DMS53 (cell line): ENCODE measurements around the gene ING5.
A peak's percentile ranks its signal among the peaks of the same experiment; 100 is the strongest.
"Not testable (repeated sequence)": the region's sequence is repeated elsewhere in the genome, so short reads cannot be mapped to it uniquely, and the experiment has no call there.

Experiments used
- DNase-seq: peaks from one replicate; lab custom pipeline; 2025; lab: John Stamatoyannopoulos, UW

Gene ING5

DNA sequence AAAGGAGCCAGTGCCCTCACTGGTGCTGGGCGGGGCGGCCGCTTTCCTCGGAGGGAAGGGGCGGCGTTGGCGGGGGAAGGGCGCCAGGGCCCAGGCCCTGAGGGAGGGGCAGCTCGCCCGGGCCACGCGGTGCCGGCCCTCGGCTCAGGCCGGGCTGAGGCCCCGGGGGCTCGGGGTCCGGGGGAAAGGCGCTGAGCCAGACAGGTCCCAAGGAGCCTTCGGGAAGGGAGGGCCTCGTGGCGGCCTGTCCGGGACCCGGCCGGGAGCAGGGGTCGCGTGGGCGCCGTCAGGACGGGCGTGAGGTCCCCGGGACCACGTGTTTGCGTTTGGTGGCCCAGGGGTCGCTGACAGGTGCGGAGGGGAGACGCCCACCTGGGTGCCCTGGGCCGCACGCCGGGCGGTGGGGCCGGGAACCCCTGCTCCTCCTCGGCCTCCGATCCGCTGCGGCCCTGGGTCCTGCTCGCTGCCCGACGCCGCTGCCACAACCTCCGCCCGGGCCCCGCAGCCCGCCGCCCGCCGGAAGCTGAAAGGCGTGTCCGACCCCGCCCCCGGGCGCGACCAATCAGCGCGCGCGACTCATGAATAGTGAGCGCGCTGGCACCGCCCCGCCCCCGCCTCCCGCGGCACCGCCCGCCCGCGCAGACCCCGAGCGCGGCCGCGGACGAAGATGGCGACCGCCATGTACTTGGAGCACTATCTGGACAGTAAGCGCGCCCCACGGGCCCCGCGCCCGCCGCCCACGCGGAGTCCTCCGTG, at the start of gene ING5:
Gene ING5, plus strand, starts transcription at position 641 of the 756 bp plus-strand sequence. Its CDS starts 27 bp downstream, at position 668.
- peak; percentile 95 for DNase-seq

- DNase-seq, result no peak
Observed at GRCh38 chr2:241652142-241652541, 49.7 kb upstream of the ING5 start.

- DNase-seq, result no peak
Observed at GRCh38 chr2:241652722-241653121, 49.1 kb upstream of the ING5 start.

DNA sequence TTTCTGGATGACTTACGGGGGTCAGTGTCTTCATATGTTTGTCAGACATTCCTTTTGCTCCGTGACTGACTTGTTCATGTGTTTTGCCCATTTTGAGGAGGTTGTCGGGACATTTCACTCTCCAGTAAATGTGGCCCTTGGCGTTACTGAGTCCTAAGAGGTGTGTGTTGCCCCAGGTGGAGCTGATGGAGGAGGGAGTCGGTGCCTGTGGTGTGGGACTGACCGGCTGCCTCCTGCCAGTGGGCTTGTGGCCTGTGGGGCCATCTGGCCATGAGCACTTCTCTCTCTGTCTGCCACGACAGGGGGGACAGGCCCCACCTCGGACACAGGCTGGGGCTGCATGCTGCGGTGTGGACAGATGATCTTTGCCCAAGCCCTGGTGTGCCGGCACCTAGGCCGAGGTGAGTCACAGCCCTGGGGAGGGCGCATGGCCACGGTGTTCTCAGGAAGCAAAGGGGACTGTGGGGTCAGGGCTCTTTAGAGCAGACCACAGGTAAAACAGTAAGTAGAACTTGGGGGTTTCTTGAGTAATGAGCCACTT, 48.6 kb upstream of the ING5 start:
- DNase-seq, result no peak

- no peak for DNase-seq
Observed at GRCh38 chr2:241654551-241654950, 47.3 kb upstream of the ING5 start.

DNA sequence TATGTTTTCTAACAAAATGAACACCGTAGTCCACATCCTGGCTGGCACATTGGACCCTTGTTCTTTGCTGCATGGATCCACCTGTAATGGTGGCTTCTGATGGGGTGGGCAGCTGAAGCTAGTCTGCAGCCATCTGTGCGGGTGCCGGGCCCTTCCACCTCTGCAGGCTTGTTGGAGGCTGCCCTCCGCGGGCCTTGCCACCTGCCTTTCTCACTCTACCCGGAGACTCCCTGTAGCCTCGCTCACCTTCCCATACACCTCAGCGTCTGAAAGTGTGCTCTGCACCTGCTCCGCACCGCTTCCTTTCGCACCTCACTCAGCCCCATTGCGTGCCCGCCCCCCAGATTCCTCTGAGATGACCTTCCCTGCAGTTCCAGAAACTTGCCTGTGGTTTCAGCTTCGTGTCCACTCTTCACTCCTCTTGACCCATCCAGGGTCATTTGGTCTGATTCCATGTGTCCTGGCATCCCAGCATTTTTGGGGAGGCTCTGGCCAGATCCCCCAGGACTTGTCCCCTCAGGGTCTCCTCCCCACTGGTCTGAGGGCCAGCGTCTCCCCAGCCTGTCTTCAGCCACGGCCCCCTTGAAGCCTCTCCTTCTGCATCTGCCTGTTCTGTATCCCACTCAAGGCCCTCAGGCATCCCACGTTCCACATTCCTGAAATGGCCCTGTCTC, 46.2 kb upstream of the ING5 start:
- DNase-seq, result no peak

DNA sequence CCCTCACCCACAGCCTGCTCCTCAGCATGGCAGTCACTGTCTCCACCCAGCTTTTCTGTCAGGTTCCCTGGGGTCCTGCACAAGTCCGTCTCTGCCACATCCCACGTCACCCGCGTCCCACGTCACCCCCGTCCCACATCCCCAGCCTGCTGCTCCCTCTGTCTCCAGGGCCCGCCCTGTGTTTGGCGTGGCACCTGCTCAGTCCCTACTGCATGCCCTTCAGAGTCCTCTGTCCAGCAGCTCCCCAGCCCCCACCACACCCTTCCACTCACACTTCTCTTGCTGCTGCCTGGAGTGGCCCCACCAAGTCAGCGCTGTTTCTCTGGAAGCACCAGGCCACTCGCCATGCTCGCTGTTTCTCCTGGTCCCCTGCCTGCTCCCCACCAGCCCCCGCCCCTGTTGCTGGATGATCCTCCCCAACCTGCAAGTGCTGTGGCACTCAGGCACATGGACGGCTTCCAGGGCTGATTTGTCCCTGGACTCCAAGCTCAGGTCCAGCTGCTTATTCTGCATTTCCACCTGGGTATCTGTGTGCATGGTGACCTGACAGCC, 45.6 kb upstream of the ING5 start:
- no peak for DNase-seq

DNA sequence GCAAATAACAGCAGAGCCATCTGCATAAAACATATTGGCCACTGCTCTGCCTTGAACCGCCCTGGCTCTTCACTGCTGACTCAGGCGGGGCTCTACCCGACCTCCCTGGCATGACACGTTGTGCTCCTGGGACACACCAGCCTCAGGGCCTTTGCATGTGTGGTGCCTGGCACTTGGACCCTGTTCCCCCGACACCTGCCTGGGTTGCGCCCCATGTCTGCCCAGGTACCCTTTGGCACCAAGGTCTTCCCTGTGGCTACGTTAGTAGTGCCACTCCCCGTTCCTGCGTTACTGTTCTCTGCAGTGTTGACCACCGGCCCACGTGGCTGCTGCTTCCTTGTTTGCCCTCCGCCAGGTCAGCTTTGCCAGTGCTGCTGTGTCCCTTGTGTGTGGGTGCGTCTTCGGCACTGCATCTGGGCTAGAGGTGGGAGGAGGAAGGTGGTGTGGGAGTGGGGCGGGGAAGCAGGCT, 44.0 kb upstream of the ING5 start:
- DNase-seq, result no peak

DNA sequence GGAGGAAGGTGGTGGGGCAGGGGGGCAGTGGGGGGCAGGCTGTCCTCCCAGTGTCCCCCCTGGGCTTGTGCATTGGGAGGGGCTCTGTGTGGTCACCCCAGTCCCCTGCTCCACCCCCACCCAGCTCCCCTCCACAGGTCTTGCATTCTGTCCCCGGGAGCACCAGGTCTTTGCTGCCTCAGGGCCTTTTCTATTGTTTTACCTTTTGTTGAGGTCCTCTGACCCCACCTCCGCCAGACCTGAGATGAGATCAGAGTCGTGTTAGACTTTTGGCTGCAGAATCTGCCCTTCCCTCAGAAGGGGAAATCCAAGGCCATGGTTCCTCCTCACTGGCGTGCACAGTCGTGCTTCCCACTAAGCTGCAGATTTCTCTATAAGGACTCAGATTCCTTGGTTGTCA, 43.5 kb upstream of the ING5 start:
- no peak for DNase-seq

DNA sequence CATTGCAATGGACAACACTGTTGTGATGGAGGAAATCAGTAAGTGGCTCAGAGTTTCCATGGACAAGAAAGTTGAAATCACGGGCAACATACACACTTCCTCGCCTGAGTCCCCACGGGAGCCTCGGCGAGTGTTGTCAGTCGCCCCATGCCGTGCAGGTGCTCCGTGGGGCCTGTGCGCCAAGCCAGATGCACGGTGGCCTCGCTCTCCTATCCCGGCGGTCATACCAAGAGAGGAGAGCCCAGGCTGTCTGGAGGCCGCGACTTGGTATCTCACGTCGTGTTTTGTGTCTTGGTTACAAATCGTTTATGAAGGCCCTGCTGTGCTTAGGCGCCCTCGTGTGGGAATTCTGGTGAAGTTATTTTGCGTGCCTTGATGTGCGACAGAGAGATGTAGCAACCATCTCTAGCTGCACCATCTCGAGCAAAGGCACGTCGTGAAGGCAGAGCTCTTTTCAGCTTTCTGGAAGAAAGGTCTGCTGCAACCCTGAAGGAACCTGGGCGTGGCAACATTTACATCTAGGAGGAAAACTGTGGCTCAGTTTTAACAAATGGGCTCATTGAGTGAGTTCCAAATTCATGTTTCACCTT, 42.6 kb upstream of the ING5 start:
- peak; percentile 73 for DNase-seq

DNA sequence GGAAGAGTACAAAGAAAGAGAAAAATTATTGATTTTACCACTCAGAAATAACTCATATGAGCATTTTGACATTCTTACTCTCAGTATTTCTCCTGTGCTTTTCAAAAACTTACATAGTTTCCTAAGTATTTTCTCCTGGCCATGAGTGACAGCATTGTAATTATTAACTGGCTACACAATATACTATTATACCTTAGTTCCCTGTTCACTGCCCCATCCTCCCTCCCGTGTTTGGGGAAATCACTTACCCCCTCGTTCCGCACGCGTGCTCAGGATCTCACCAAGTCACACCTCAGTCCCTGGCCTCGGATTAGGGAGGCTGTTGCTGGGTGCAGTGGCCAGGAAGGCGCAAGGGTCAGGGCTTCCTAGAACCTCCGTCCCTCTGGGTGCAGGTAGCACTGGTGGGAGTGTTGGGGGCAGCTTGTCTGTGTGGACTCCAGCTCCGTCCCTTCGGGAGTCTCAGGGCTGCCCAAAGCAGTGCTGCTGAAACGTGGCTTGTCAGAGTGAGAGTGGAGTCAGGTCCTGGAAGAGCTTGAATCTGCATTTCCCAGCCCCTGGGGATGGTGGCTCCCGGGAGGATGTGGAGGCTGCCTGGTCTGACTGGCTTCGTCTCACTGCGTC, 41.1 kb upstream of the ING5 start:
- no peak for DNase-seq

GRCh38 chr2:241662731-241663130, 39.1 kb upstream of the ING5 start:
- DNase-seq, result not testable (repeated sequence)

- no peak for DNase-seq
Observed at GRCh38 chr2:241665731-241666440, 36.0 kb upstream of the ING5 start.

- DNase-seq, result no peak
Observed at GRCh38 chr2:241666627-241667400, 35.0 kb upstream of the ING5 start.

DNA sequence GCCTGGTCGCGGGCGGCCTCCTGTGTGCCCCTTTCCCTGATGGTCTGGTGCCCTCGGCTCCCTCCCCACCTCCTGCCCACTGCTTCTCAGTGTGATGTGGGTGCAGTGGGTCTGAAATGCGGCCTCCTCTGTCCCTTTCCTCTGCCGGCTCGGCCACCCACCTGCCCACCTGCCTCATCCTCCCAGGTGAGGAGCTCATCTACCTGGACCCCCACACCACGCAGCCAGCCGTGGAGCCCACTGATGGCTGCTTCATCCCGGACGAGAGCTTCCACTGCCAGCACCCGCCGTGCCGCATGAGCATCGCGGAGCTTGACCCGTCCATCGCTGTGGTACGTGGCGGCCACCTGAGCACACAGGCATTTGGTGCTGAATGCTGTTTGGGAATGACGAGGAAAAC, 33.5 kb upstream of the ING5 start:
- no peak for DNase-seq

- no peak for DNase-seq
Observed at GRCh38 chr2:241668839-241669238, 33.0 kb upstream of the ING5 start.

DNA sequence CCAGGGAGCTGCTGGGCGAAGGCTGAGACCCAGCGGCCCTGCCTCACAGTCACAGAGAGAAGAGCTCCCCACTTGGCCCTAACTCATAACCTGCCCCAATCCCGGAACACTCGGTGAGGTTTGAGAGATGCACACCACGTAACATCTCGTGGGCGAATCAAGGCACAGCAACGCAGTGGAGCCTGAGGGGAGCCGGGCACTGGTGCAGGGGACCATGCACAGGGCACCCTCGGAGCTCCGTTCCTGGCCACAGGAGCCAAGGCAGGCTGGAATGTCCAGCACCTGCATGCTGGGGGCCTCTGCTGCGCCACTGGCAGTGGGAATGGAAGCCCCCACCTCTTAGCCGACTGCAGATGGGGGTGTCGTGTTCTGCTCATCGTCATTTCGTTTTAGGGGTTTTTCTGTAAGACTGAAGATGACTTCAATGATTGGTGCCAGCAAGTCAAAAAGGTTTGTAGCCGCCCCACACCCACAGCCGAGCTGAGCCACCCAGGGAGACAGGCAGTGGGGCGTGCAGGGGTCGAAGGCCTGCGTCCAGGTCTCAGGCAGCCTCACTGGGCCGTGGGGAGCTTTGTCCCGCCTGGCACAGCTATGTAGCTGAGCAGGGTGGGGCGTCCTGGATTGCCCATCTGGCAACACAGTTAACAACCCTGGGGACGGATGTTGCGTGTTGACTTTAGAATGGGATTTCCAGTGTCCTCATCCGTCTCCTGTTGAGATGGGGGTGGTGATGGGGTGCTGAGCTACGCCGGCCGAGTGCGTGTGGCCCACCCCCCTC, 31.3 kb upstream of the ING5 start:
- DNase-seq, result no peak

DNA sequence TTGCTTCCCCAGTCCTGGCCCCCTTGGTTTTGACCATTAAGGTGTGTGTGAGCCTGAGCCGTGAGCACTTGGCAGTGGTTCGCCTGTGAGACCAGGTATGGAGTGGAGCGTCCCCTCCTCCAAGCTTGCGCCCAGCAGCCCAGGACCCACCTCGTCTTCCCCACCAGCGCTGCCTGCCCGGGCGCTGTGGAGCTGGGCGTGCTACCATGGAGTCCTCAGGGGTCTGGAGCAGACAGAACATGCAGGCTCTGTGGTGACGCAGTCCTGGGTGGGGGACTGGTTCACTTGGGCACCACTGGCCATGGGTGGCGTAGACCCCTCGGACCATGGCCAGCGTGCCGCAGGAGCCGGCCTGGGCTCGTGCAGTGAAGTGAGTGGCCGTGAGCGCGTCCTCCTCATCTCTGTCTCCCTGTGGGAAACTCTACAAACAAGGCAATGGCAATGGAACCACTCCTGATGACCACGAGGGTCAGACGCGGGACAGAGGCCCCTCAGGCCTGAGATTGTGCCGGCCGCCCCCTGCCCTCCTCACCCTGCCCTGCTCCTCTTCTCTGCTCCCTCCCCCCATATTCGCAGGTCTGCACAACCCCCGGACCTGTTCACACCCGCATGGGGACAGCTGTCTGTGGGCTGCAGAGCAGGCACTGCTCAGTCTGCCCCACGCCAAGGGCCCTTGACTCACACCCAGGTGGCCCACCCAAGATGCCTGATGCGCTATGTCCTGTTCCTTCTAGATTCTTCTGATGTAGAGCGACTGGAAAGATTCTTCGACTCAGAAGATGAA, 30.2 kb upstream of the ING5 start:
- DNase-seq, result no peak
